ENCODE measurements around the gene SEC24C.
A peak's percentile ranks its signal among the peaks of the same experiment; 100 is the strongest.

Gene SEC24C

DNA sequence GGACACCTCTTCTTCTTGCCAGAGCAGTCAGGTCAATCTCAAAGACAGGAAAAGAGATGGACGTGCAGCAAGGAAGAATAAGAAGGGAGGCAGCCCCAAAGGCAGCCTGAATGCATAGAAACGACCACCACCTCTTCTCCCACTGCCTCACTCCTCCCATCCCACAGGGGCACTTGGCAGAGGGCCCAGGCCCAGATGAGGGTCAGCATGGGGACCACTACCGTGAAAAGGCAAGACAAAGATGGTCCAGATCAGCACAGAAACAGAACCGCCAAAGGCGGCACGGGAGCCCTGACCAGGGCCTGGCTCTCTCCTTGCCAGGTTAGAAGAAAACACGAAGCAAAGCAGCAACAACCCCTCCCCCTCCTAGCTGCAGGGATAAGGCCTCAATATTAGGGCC, 69.2 kb downstream of the SEC24C start:
- DNase-seq (ENCODE audit: low spot score): no peak

DNA sequence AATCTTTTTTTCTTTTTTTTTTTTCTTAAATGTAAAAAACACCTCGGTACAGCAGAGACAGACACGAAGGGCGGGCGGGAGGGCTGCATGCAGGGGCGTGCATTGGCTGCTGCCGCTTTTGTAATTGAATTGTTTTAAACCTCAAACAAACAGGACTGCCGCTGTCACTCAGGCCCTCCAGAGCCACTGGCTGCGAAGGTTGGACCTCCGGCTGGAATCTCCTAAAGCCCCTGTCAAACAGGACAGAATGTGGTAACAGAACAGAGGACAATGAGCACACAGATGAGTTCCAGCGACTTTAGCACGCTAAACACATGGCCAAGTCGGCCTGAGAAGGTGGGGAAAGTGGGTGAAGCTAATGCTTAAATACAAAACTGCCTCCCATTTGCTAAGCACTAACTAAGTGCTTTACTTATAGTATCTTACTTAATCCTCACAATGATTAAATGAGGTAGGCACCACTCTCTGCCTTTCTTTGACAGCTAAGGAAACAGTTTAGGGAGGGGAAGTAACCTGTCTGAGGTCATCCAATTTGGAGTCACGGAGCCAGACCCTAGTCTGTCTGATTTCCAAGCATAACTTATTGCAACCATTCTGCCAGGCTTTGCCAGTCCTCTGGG, 70.2 kb downstream of the SEC24C start:
- no peak for DNase-seq (ENCODE audit: low spot score)

- DNase-seq (ENCODE audit: low spot score): peak; percentile 28
Observed at GRCh38 chr10:73814896-73815718, 70.9 kb downstream of the SEC24C start.

DNA sequence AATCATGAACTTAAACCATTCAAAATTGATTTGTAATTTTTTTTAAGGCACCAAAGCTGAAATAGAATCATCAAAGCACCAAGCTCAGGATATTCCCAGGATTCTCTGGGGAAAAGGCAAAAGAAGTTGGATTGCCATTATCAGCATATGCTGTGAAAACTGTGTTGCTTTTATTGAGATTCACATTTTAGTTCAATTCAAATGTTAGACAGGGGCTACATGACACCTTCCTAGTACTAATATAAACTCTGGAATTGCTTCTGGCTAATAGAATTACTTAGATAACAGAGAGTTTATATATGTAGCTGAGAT, 71.5 kb downstream of the SEC24C start:
- DNase-seq (ENCODE audit: low spot score): no peak

DNA sequence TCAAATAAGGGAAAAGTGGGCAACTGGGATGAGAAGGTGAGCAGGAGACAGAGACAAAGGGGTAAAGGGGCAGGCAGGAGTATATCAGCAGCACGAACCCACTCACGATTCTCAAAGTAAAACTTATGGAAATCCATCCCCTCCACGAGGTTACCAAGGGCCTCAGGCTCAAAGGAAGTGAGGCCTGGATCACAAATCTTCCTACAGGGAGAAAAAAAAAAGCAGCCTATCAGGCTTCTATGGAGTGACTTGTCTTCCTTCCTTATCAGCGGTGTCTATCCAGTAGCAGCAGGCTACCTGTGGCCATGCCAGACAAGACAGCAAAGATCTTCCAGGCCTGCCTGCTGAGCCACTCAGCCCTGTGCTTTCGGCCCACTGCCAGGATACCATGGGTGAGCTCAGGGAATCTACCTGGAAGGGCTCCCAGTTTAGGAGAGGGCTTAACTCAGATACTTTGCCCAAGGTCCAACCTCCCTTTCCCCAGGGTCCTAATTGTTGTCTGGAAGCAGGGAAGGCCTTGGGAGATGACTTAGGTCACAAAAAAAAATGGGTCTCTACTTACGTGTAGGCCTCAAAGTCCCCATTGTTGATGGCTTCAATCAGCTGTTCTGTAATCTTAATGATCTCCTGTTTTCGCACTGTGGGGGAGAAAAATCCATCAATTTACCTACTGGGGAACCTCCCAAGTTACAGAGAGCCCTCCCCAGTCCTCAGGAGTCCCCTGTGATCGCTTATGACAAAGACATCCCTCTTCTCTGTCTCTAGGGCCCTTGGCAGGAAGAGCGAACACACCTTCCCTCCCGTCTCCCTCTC, 73.0 kb downstream of the SEC24C start:
- no peak for DNase-seq (ENCODE audit: low spot score)

GRCh38 chr10:73817826-73818225, 73.7 kb downstream of the SEC24C start:
- no peak for DNase-seq (ENCODE audit: low spot score)

GRCh38 chr10:73818402-73818801, 74.2 kb downstream of the SEC24C start:
- no peak for DNase-seq (ENCODE audit: low spot score)

DNA sequence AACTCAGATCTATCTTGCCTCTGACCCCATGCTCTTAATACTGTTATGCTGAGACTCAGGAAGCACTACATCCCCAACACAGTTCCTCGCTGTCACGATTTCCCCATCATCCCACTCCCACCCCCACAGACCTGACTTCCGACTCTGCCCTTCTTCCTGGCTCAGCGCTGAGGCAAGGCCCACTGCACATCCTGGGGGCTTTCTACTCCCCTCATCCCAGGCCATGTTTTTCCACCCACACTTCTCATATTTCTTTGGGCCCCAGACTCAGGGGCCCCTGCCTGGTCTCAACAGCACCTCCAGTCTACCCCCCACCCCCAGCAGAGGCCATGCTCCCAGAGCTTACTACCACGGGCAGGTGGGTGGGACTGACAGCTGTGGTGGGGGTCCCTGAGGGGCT, 74.9 kb downstream of the SEC24C start:
- no peak for DNase-seq (ENCODE audit: low spot score)

DNA sequence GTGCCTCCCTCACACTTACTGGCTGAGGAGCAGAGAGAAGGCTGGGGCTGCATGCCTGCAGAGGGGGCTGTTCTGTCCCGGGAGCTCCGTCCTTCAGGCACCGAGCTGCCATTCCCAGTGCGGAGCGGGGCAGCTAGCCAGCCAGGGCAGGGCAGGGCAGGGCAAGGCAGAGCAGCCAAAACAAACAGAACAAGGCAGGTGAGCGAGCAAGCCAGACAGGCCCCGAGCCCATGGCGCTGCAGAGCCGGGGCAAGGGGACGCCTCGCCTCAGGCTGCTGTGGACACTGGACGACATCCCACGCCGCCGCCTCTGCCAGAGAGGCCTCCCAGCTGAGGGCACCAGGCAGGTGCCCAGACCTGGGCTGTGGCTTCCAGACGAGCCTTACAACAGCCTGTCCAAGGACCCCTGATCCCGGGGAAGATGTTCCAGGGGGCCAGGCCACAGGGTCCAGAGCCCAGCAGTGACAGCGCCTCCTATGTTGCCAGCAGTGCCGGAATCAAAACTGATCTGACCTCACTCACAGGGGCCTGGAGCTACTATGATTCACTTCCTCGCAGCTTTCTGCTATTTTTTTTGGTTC, 75.4 kb downstream of the SEC24C start:
- no peak for DNase-seq (ENCODE audit: low spot score)

All from germinal center (tissue), 1 donor.